ENCODE results near the gene TREML1. TPM values are rescaled to one million over a fixed set of nuclear protein-coding genes. Genes with fewer than 3 reads are reported as not detected.

Gene TREML1
- total RNA-seq, 1 donor from 2014 or later: not detected

DNA sequence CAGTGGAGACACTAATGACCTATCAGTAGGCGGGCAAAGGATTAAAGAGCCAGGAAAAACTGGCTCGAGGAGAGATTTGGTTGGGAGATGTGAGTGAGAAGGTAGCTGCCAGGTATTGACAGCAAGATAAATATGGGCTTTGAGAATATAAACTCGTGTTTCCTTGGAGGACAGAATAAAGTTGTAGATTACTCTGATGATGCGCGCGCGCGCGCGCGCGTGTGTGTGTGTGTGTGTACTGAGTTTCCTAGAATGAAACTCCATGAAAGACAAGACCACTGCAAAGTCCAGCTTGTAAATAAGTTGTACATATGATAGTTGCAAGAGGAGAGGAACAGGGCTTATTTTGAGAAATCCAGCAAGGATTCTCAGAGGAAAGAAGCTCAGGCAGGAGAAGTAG is 22.0 kb upstream of the TREML1 start:
- H3K9me3 ChIP-seq: no peaks in the 10 kb centered on the region
- DNase-seq (ENCODE audit: low spot score in 2 of 2): peak in 1 of 2 donors; percentile 30
- TF ChIP-seq, protein P1, sequence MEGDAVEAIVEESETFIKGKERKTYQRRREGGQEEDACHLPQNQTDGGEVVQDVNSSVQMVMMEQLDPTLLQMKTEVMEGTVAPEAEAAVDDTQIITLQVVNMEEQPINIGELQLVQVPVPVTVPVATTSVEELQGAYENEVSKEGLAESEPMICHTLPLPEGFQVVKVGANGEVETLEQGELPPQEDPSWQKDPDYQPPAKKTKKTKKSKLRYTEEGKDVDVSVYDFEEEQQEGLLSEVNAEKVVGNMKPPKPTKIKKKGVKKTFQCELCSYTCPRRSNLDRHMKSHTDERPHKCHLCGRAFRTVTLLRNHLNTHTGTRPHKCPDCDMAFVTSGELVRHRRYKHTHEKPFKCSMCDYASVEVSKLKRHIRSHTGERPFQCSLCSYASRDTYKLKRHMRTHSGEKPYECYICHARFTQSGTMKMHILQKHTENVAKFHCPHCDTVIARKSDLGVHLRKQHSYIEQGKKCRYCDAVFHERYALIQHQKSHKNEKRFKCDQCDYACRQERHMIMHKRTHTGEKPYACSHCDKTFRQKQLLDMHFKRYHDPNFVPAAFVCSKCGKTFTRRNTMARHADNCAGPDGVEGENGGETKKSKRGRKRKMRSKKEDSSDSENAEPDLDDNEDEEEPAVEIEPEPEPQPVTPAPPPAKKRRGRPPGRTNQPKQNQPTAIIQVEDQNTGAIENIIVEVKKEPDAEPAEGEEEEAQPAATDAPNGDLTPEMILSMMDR (IDR thresholded peaks at IDR 0.05): no peak
- no peaks in the 10 kb centered on the region for H3K36me3 ChIP-seq
- no peak overlapping the region for H3K27ac ChIP-seq
- intact Hi-C loops (cut with DNase I): no loop called here
- H3K4me3 ChIP-seq: no peak overlapping the region
- no peaks in the 10 kb centered on the region for H3K4me1 ChIP-seq
- no peaks in the 10 kb centered on the region for H3K27me3 ChIP-seq

DNA sequence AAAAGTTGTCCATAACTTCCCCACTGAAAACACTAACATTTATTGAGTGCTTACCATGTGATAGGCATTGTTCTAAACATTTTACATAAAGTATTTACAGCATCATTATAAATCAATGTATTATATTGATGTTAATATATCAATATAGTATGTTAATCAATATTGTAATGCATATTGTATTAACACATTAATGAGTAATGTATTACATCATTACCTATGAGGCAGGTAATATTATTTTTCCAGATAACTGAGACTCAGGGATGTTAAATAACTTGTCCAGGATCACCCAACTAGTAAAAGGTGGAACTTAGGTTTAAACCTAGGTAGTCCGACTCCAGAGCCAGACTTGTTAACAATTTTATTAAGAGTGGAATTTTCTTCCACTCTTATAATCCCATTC is 20.9 kb upstream of the TREML1 start:
- intact Hi-C loops (cut with DNase I): no loop called here
- Histone ChIP-seq H3K27ac (no peak overlapping the region), H3K4me3 (no peak overlapping the region), H3K4me1 (no peaks in the 10 kb centered on the region), H3K9me3 (no peaks in the 10 kb centered on the region), H3K27me3 (no peaks in the 10 kb centered on the region), H3K36me3 (no peaks in the 10 kb centered on the region)
- no peak for DNase-seq (ENCODE audit: low spot score in 2 of 2)
- TF ChIP-seq, protein P1 (IDR thresholded peaks at IDR 0.05): no peak

DNA sequence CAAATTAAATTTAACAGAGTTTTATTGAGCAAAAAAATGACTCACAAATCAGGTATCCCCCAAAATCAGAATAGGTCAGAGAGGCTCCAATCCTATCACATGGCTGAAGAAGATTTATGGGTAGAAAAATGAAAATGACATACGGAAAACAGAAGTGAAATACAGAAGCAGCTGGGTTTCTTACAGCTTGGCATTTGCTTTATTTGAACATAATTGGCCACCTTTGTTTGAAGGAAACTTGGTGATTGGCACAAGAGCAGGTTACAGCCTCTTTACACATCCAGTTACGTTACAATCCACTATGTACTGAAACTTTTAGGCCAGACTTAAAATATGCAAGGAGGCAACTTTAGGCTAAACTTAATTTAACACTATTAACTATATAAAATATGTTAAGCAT is 20.5 kb upstream of the TREML1 start:
- Histone ChIP-seq H3K9me3 (no peaks in the 10 kb centered on the region), H3K4me3 (no peak overlapping the region), H3K27me3 (no peaks in the 10 kb centered on the region), H3K4me1 (no peaks in the 10 kb centered on the region), H3K36me3 (no peaks in the 10 kb centered on the region), H3K27ac (no peak overlapping the region)
- TF ChIP-seq, protein P1 (IDR thresholded peaks at IDR 0.05): no peak
- intact Hi-C loops (cut with DNase I): no loop called here
- no peak for DNase-seq (ENCODE audit: low spot score in 2 of 2)

DNA sequence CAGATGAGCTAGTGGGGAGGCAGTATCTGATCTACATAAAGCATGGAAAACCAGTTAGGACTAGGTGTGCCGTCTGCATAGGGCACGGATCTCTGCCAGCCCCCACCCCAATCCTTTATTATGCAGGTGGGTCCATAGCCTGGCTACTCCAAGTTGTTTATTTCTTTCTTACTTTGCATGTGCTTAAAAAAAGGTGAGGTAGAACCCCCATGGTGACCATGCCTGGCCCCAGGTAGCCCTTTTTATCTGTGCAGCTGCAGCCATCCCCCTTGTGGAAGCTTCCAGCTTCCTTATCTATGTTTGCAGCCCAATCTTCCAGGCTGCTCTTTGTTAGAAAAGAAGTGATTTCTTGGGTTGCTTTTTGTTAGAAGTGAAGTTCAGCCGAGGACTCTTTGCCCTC is 17.8 kb upstream of the TREML1 start:
- Histone ChIP-seq H3K4me3 (no peak overlapping the region), H3K27ac (no peak overlapping the region), H3K4me1 (no peaks in the 10 kb centered on the region), H3K36me3 (no peaks in the 10 kb centered on the region), H3K9me3 (no peaks in the 10 kb centered on the region), H3K27me3 (no peaks in the 10 kb centered on the region)
- intact Hi-C loops (cut with DNase I): no loop called here
- no peak for DNase-seq (ENCODE audit: low spot score in 2 of 2)
- TF ChIP-seq, protein P1 (IDR thresholded peaks at IDR 0.05): no peak

DNA sequence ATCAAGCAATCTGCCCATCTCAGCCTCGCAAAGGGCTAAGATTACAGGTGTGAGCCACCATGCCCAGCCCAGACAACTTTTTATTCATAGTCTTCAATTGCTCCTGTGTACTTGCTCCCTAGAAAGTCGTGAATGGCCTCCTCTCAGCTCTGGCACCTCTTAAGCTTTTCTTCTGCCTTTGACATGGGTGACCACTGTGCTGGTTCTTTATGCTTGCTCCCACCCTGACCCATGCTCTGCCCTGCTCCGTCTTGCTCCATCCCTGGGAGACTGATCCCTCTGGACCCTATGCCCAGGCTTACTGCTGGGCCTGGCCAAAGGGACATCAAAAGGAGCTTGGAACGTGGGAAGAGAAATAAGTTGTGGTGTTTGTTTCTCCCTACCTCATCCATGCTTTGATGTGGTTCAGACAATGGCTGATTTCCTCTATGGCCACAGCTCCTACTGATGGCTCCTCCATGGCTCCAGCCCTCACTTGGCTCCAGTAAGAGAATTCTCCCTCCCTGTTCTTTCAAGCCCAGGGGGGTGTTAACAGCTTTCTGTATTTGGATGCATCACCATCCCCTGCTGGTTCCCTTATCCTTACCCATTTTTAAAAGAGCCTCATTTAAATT is 16.5 kb upstream of the TREML1 start:
- no peaks in the 10 kb centered on the region for H3K36me3 ChIP-seq
- H3K27ac ChIP-seq: no peak overlapping the region
- no peaks in the 10 kb centered on the region for H3K4me1 ChIP-seq
- no peak for DNase-seq (ENCODE audit: low spot score in 2 of 2)
- TF ChIP-seq, protein P1 (IDR thresholded peaks at IDR 0.05): no peak
- no peaks in the 10 kb centered on the region for H3K9me3 ChIP-seq
- intact Hi-C loops (cut with DNase I): no loop called here
- no peak overlapping the region for H3K4me3 ChIP-seq
- H3K27me3 ChIP-seq: no peaks in the 10 kb centered on the region
